IMR-90 (cell line): ENCODE results near the gene PNLIP. TPM values are rescaled to one million over a fixed set of nuclear protein-coding genes. Genes with fewer than 3 reads are reported as not detected.

ENCODE experiments used
- ATAC-seq: fragments of 200-7000 bp; cut with Tn5 transposase; 2 replicates; pipeline ENCODE4 v1.9.1; 2020; ENCODE audit warnings: low read depth, mild to moderate bottlenecking, moderate library complexity
- BruUV-seq: library from RNA; stranded (reverse); fragments of 400-500 nt; replicated peaks from 2 replicates; lab custom pipeline; 2021; lab: Mats Ljungman, UMichigan
- CTCF ChIA-PET: fragments of 300-600 bp; formaldehyde crosslinking; extraction: SDS; loops from one replicate; lab custom pipeline; 2021; ENCODE audit warnings: antibody characterized with exemption; lab: Yijun Ruan, JAX
- POLR2A ChIA-PET: fragments of 300-600 bp; sonication (Branson Sonifier 250); formaldehyde crosslinking; loops from one replicate; lab custom pipeline; 2022; ENCODE audit warnings: antibody characterized with exemption; ENCODE audit not compliant: unreplicated experiment; lab: Charles Lee
- DNase-seq: peaks from one replicate; pipeline ENCODE4 v3.0.0; 2013
- H2AFZ ChIP-seq: replicated peaks from 2 replicates; pipeline ENCODE3; 2013; ENCODE audit warnings: low read length, mild to moderate bottlenecking; ENCODE audit not compliant: poor library complexity
- H2AK5ac ChIP-seq: 2 replicates; pipeline ENCODE4 v1.6.1; 2013; ENCODE audit warnings: low read depth, low read length, inconsistent platforms
- H2AK9ac ChIP-seq: replicated peaks from 2 replicates; pipeline ENCODE3; 2013; ENCODE audit warnings: mild to moderate bottlenecking, low read depth, low read length, moderate library complexity; ENCODE audit not compliant: poor library complexity
- H2BK120ac ChIP-seq: 2 replicates; pipeline ENCODE4 v1.6.1; 2013; ENCODE audit warnings: low read depth, low read length, inconsistent platforms
- H2BK15ac ChIP-seq: 3 replicates; pipeline ENCODE4 v1.6.1; 2013; ENCODE audit warnings: low read depth, low read length, inconsistent platforms
- H2BK20ac ChIP-seq: 2 replicates; pipeline ENCODE4 v1.6.1; 2013; ENCODE audit warnings: low read depth, mild to moderate bottlenecking, inconsistent platforms, low read length, moderate library complexity
- H2BK5ac ChIP-seq: 2 replicates; pipeline ENCODE4 v1.6.1; 2013; ENCODE audit warnings: mild to moderate bottlenecking, low read depth, low read length, inconsistent platforms; ENCODE audit not compliant: poor library complexity, severe bottlenecking
- H3K14ac ChIP-seq: replicated peaks from 2 replicates; pipeline ENCODE4 v1.6.1; 2013; ENCODE audit warnings: low read depth, low read length, inconsistent platforms
- H3K18ac ChIP-seq: 2 replicates; pipeline ENCODE4 v1.6.1; 2013; ENCODE audit warnings: low read depth, low read length, control low read depth
- H3K23ac ChIP-seq: 2 replicates; pipeline ENCODE4 v1.6.1; 2013; ENCODE audit warnings: low read depth, low read length, inconsistent platforms
- H3K27ac ChIP-seq: 2 replicates; pipeline ENCODE4 v1.5.1; 2013; ENCODE audit warnings: mild to moderate bottlenecking, control low read depth, low read length; ENCODE audit not compliant: insufficient read depth
- H3K27me3 ChIP-seq: 2 replicates; pipeline ENCODE4 v1.6.1; 2013; ENCODE audit warnings: low read length; ENCODE audit not compliant: control insufficient read depth, insufficient read depth
- H3K36me3 ChIP-seq: 2 replicates; pipeline ENCODE4 v1.6.1; 2013; ENCODE audit warnings: low read length, mixed read lengths; ENCODE audit not compliant: control insufficient read depth, insufficient read depth
- H3K4ac ChIP-seq: 2 replicates; pipeline ENCODE4 v1.6.1; 2013; ENCODE audit warnings: low read depth, low read length, inconsistent platforms
- H3K4me1 ChIP-seq: 2 replicates; pipeline ENCODE4 v1.6.1; 2013; ENCODE audit warnings: low read length, mixed read lengths; ENCODE audit not compliant: control insufficient read depth, insufficient read depth
- H3K4me2 ChIP-seq: 2 replicates; pipeline ENCODE4 v1.6.1; 2013; ENCODE audit warnings: low read depth, mild to moderate bottlenecking, control low read depth, low read length, moderate library complexity
- H3K4me3 ChIP-seq: 2 replicates; pipeline ENCODE4 v1.5.1; 2013; ENCODE audit warnings: low read depth, mild to moderate bottlenecking, control low read depth, low read length, moderate library complexity; ENCODE audit not compliant: insufficient read depth
- H3K56ac ChIP-seq: 2 replicates; pipeline ENCODE4 v1.6.1; 2013; ENCODE audit warnings: low read length, inconsistent platforms; ENCODE audit not compliant: insufficient read depth; ENCODE audit errors: extremely low read depth
- H3K79me1 ChIP-seq, 2 experiments: 2 replicates each; pipeline ENCODE4 v1.6.1; 2013; ENCODE audit warnings: low read length in 2 of 2, inconsistent platforms in 1 of 2, low read depth in 1 of 2
- H3K9ac ChIP-seq: 2 replicates; pipeline ENCODE4 v1.6.1; 2013; ENCODE audit warnings: low read depth, low read length, control low read depth
- H3K9me1 ChIP-seq: 2 replicates; pipeline ENCODE4 v1.6.1; 2013; ENCODE audit warnings: low read length, inconsistent platforms; ENCODE audit not compliant: insufficient read depth
- H3K9me3 ChIP-seq: 2 replicates; pipeline ENCODE4 v1.6.1; 2013; ENCODE audit warnings: low read length; ENCODE audit not compliant: control insufficient read depth, insufficient read depth
- H4K20me1 ChIP-seq: 2 replicates; pipeline ENCODE4 v1.6.1; 2013; ENCODE audit warnings: low read length, inconsistent platforms; ENCODE audit not compliant: insufficient read depth
- H4K5ac ChIP-seq: 2 replicates; pipeline ENCODE4 v1.6.1; 2013; ENCODE audit warnings: mild to moderate bottlenecking, low read depth, low read length, control low read depth
- H4K8ac ChIP-seq, 2 experiments: 2 replicates each; pipeline ENCODE4 v1.6.1; 2013; ENCODE audit warnings: low read depth in 2 of 2, low read length in 2 of 2, control low read depth in 1 of 2, inconsistent platforms in 1 of 2
- H4K91ac ChIP-seq: 2 replicates; pipeline ENCODE4 v1.6.1; 2013; ENCODE audit warnings: low read depth, low read length, inconsistent platforms; ENCODE audit not compliant: insufficient read depth
- BHLHE40 ChIP-seq: fragments of 150-350 bp; IDR thresholded peaks from 2 replicates; pipeline ENCODE4 v1.6.1; 2016; ENCODE audit warnings: mild to moderate bottlenecking, low read depth, low read length
- CEBPB ChIP-seq: IDR thresholded peaks from 2 replicates; pipeline ENCODE4 v1.6.1; 2012; ENCODE audit warnings: low read depth, low read length, improper control_type of control experiment
- CHD1 ChIP-seq: IDR thresholded peaks from 2 replicates; pipeline ENCODE4 v1.6.1; 2012; ENCODE audit warnings: low read depth, low read length, improper control_type of control experiment
- FOS ChIP-seq: fragments of 150-350 bp; IDR thresholded peaks from 2 replicates; pipeline ENCODE4 v1.6.1; 2016; ENCODE audit warnings: low read depth, low read length
- MAFK ChIP-seq: IDR thresholded peaks from 2 replicates; pipeline ENCODE4 v1.6.1; 2012; ENCODE audit warnings: low read depth, low read length, improper control_type of control experiment
- MAZ ChIP-seq: IDR thresholded peaks from 2 replicates; pipeline ENCODE4 v1.6.1; 2012; ENCODE audit warnings: low read depth, mild to moderate bottlenecking, low read length, improper control_type of control experiment, moderate library complexity, borderline replicate concordance
- MXI1 ChIP-seq: IDR thresholded peaks from 2 replicates; pipeline ENCODE4 v1.6.1; 2012; ENCODE audit warnings: low read depth, mild to moderate bottlenecking, low read length, moderate library complexity, borderline replicate concordance
- NFE2L2 ChIP-seq: fragments of 150-350 bp; IDR thresholded peaks from 2 replicates; pipeline ENCODE4 v1.6.1; 2016; ENCODE audit warnings: low read depth, mild to moderate bottlenecking, low read length
- POLR2A ChIP-seq: IDR thresholded peaks from 2 replicates; pipeline ENCODE4 v1.6.1; 2012; ENCODE audit warnings: mild to moderate bottlenecking, low read depth, low read length
- RAD21 ChIP-seq: IDR thresholded peaks from 2 replicates; pipeline ENCODE4 v1.6.1; 2012; ENCODE audit warnings: low read length, improper control_type of control experiment
- RCOR1 ChIP-seq: IDR thresholded peaks from 2 replicates; pipeline ENCODE4 v1.6.1; 2012; ENCODE audit warnings: mild to moderate bottlenecking, low read length, improper control_type of control experiment; ENCODE audit not compliant: insufficient replicate concordance
- RFX5 ChIP-seq: IDR thresholded peaks from 2 replicates; pipeline ENCODE4 v1.8.0; 2012; ENCODE audit warnings: low read depth, mild to moderate bottlenecking, low read length, moderate library complexity
- SMC3 ChIP-seq: fragments of 150-350 bp; IDR thresholded peaks from 2 replicates; pipeline ENCODE4 v1.6.1; 2016; ENCODE audit warnings: low read depth, mild to moderate bottlenecking, antibody characterized with exemption, low read length, moderate library complexity
- USF2 ChIP-seq: fragments of 150-350 bp; IDR thresholded peaks from 2 replicates; pipeline ENCODE4 v1.6.1; 2017; ENCODE audit warnings: mild to moderate bottlenecking, antibody characterized with exemption, low read length, low read depth
- dilution Hi-C: fragments of 300-500 bp; cut with HindIII; formaldehyde crosslinking; loops from one replicate; pipeline ENCODE4 v1.14.3; 2018; ENCODE audit warnings: low sequenced_read_pairs; ENCODE audit not compliant: unreplicated experiment
- in situ Hi-C: fragments of 300-500 bp; cut with MboI; formaldehyde crosslinking; loops from 3 replicates; pipeline ENCODE4 v1.14.3; 2019; ENCODE audit warnings: low sequenced_read_pairs, inconsistent platforms, mixed read lengths
- intact Hi-C: fragments of 100-400 bp; cut with micrococcal nuclease; formaldehyde crosslinking; loops from 2 replicates; pipeline ENCODE4 v1.10.0; 2022
- polyA plus RNA-seq, 3 experiments: library from polyadenylated mRNA; depleted of rRNA; stranded (reverse); fragments of >200 nt; gene quantifications; 2 replicates each; pipeline ENCODE4 v1.2.3, GENCODE V29; 2012; ENCODE audit warnings: low replicate concordance in 1 of 3
- total RNA-seq: library from RNA; depleted of rRNA; stranded (reverse); fragments of >200 nt; gene quantifications from 2 replicates; pipeline ENCODE4 v1.2.3, GENCODE V29; 2012
- TF ChIP-seq, protein P1 (sequence below): conservative IDR thresholded peaks from 2 replicates; pipeline ENCODE4 v1.5.1; 2012; ENCODE audit warnings: mild to moderate bottlenecking, low read depth, low read length, improper control_type of control experiment
- TF ChIP-seq, protein P2 (sequence below): fragments of 150-350 bp; IDR thresholded peaks from 2 replicates; pipeline ENCODE4 v1.6.1; 2016; ENCODE audit warnings: low read depth, mild to moderate bottlenecking, low read length, moderate library complexity, borderline replicate concordance

The PNLIP gene
- total and polyA plus RNA-seq, 2 of the 4 experiments (the other 2 are of a cell fraction): not detected

- no peaks in the 10 kb centered on the region; the same call in 1 of the 2 replicates for H3K27me3 ChIP-seq
- H2AFZ ChIP-seq: no peak overlapping the region
- H3K27ac ChIP-seq: no peak overlapping the region
- in situ Hi-C loops: no loop called here
- H2BK20ac ChIP-seq: no peak overlapping the region
- H2BK5ac ChIP-seq: no peak overlapping the region
- TF ChIP-seq RFX5 (no peak), MAZ (no peak), FOS (no peak), BHLHE40 (no peak), RCOR1 (no peak), NFE2L2 (no peak), SMC3 (no peak), CHD1 (no peak), POLR2A (no peak), MAFK (no peak), MXI1 (no peak), USF2 (no peak), RAD21 (no peak), CEBPB (no peak)
- TF ChIP-seq, protein P1, sequence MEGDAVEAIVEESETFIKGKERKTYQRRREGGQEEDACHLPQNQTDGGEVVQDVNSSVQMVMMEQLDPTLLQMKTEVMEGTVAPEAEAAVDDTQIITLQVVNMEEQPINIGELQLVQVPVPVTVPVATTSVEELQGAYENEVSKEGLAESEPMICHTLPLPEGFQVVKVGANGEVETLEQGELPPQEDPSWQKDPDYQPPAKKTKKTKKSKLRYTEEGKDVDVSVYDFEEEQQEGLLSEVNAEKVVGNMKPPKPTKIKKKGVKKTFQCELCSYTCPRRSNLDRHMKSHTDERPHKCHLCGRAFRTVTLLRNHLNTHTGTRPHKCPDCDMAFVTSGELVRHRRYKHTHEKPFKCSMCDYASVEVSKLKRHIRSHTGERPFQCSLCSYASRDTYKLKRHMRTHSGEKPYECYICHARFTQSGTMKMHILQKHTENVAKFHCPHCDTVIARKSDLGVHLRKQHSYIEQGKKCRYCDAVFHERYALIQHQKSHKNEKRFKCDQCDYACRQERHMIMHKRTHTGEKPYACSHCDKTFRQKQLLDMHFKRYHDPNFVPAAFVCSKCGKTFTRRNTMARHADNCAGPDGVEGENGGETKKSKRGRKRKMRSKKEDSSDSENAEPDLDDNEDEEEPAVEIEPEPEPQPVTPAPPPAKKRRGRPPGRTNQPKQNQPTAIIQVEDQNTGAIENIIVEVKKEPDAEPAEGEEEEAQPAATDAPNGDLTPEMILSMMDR: no peak
- TF ChIP-seq, protein P2, sequence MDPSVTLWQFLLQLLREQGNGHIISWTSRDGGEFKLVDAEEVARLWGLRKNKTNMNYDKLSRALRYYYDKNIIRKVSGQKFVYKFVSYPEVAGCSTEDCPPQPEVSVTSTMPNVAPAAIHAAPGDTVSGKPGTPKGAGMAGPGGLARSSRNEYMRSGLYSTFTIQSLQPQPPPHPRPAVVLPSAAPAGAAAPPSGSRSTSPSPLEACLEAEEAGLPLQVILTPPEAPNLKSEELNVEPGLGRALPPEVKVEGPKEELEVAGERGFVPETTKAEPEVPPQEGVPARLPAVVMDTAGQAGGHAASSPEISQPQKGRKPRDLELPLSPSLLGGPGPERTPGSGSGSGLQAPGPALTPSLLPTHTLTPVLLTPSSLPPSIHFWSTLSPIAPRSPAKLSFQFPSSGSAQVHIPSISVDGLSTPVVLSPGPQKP: no peak
- no peaks in the 10 kb centered on the region for H4K20me1 ChIP-seq
- no peaks in the 10 kb centered on the region for H3K79me1 ChIP-seq
- BruUV-seq: no TSS peak
- H3K4me3 ChIP-seq: no peak overlapping the region
- H2BK120ac ChIP-seq: no peak overlapping the region
- no peak overlapping the region for H3K18ac ChIP-seq
- intact Hi-C loops: no loop called here
- H3K23ac ChIP-seq: no peak overlapping the region
- H2AK9ac ChIP-seq: no peak overlapping the region
- no peak overlapping the region for H4K91ac ChIP-seq
- H2BK15ac ChIP-seq: no peak overlapping the region
- no peak overlapping the region for H4K8ac ChIP-seq
- ChIA-PET CTCF (interaction anchor here (0.7 kb wide), 1 partner anchor 71 kb away, joined by 3 read pairs; no protein-coding TSS in a partner anchor), POLR2A (no interaction called here)
- H3K4me2 ChIP-seq: no peak overlapping the region
- no peak for ATAC-seq
- DNase-seq: no peak
- dilution Hi-C loops: no loop called here
- no peak overlapping the region for H2AK5ac ChIP-seq
- H3K9me1 ChIP-seq: no peaks in the 10 kb centered on the region
- no peak overlapping the region for H3K4ac ChIP-seq
- no peaks in the 10 kb centered on the region for H3K9me3 ChIP-seq
- H3K4me1 ChIP-seq: no peaks in the 10 kb centered on the region
- no peak overlapping the region for H3K56ac ChIP-seq
- no peak overlapping the region for H4K5ac ChIP-seq
- H3K14ac ChIP-seq: no peak overlapping the region
- H3K9ac ChIP-seq: no peak overlapping the region
- no peaks in the 10 kb centered on the region for H3K36me3 ChIP-seq
These were observed 52.6 kb downstream of the PNLIP start for GRCh38 chr10:116598329-116598728.
